GM12892 (cell line): Measurements from ENCODE around the gene NRF1. TPM values are rescaled to one million over a fixed set of nuclear protein-coding genes. Genes with fewer than 3 reads are reported as not detected.
"Not testable (repeated sequence)": the region's sequence is repeated elsewhere in the genome, so short reads cannot be mapped to it uniquely, and the experiment has no call there.

Source experiments
- DNase-seq: peaks from one replicate; pipeline ENCODE4 v3.0.0; 2011; ENCODE audit not compliant: insufficient read length
- FAIRE-seq: peaks from 2 replicates; lab custom pipeline; 2011; peaks lifted over from hg19 to GRCh38; lab: Jason Lieb, UNC
- POLR2A ChIP-seq: IDR thresholded peaks from 2 replicates; pipeline ENCODE4 v1.6.1; 2011; ENCODE audit warnings: low read depth, low read length, control low read depth
- POLR2AphosphoS5 ChIP-seq: IDR thresholded peaks from 2 replicates; pipeline ENCODE4 v1.6.1; 2011; ENCODE audit warnings: low read depth, low read length, control low read depth
- TAF1 ChIP-seq: IDR thresholded peaks from 2 replicates; pipeline ENCODE4 v1.6.1; 2011; ENCODE audit warnings: low read depth, mild to moderate bottlenecking, control low read depth, low read length, borderline replicate concordance
- polyA plus RNA-seq: library from polyadenylated mRNA; unstranded; fragments of >200 nt; gene quantifications from one replicate; pipeline ENCODE4 v1.2.1, GENCODE V29; 2012; ENCODE audit warnings: missing spikeins, inconsistent platforms; ENCODE audit not compliant: missing spikeins

Gene NRF1
- polyA plus RNA-seq, result 7.6 TPM

- TF ChIP-seq POLR2A (peak; percentile 86; the same call in 1 of the 2 replicates), TAF1 (peak; percentile 61; the same call in 1 of the 2 replicates), POLR2AphosphoS5 (peak; percentile 88)
- peak; percentile 77 for DNase-seq
- FAIRE-seq, result peak; percentile 84
These were observed at the start of gene NRF1 for GRCh38 chr7:129611246-129612111. Gene NRF1 (plus strand): TSS chr7:129611720. CDS start chr7:129657352, 45,632 bp downstream.

- DNase-seq, FAIRE-seq: not testable (repeated sequence)
These were observed 45.2 kb upstream of the NRF1 start for GRCh38 chr7:129566323-129566722.

- FAIRE-seq (no peak), DNase-seq (no peak)
- TF ChIP-seq POLR2A, result no peak
- TF ChIP-seq POLR2AphosphoS5, result no peak
- TF ChIP-seq TAF1, result no peak
These were observed 44.1 kb upstream of the NRF1 start for GRCh38 chr7:129567377-129567776.

- no peak for TF ChIP-seq POLR2A
- no peak for TF ChIP-seq TAF1
- no peak for TF ChIP-seq POLR2AphosphoS5
These were observed 43.3 kb upstream of the NRF1 start for GRCh38 chr7:129568240-129568639.

GRCh38 chr7:129569326-129569725 is 42.2 kb upstream of the NRF1 start:
- TF ChIP-seq POLR2AphosphoS5 (no peak), POLR2A (no peak), TAF1 (no peak)
- no peak for FAIRE-seq
- DNase-seq, result no peak

More at GRCh38 chr7:129568240-129568639, 43.3 kb upstream of the NRF1 start:
- FAIRE-seq (no peak), DNase-seq (no peak)

GRCh38 chr7:129569811-129570215 is 41.7 kb upstream of the NRF1 start:
- DNase-seq (no peak), FAIRE-seq (no peak)
- no peak for TF ChIP-seq POLR2AphosphoS5
- no peak for TF ChIP-seq TAF1
- no peak for TF ChIP-seq POLR2A

- no peak for TF ChIP-seq POLR2AphosphoS5
- TF ChIP-seq POLR2A, result no peak
- no peak for TF ChIP-seq TAF1
- DNase-seq, result no peak
- FAIRE-seq, result no peak
These were observed 40.3 kb upstream of the NRF1 start for GRCh38 chr7:129571201-129571600.

- TF ChIP-seq POLR2AphosphoS5 (no peak), POLR2A (no peak), TAF1 (no peak)
- FAIRE-seq (no peak), DNase-seq (no peak)
These were observed 39.3 kb upstream of the NRF1 start for GRCh38 chr7:129572205-129572604.

GRCh38 chr7:129574487-129574886 is 37.0 kb upstream of the NRF1 start:
- no peak for TF ChIP-seq POLR2AphosphoS5
- TF ChIP-seq POLR2A, result no peak
- no peak for TF ChIP-seq TAF1
- FAIRE-seq (no peak), DNase-seq (no peak)

GRCh38 chr7:129575699-129576098 is 35.8 kb upstream of the NRF1 start:
- no peak for DNase-seq
- TF ChIP-seq POLR2AphosphoS5 (no peak), TAF1 (no peak), POLR2A (no peak)
- FAIRE-seq, result no peak

- TF ChIP-seq POLR2A (no peak), TAF1 (no peak), POLR2AphosphoS5 (no peak)
- FAIRE-seq (no peak), DNase-seq (no peak)
These were observed 35.4 kb upstream of the NRF1 start for GRCh38 chr7:129576138-129576537.

- FAIRE-seq, result no peak
These were observed 32.7 kb upstream of the NRF1 start for GRCh38 chr7:129578829-129579228.

GRCh38 chr7:129586179-129586578 is 25.3 kb upstream of the NRF1 start:
- not testable (repeated sequence) for DNase-seq, FAIRE-seq

More at GRCh38 chr7:129578829-129579228, 32.7 kb upstream of the NRF1 start:
- DNase-seq, result no peak
- TF ChIP-seq POLR2AphosphoS5 (no peak), TAF1 (no peak), POLR2A (no peak)
